ENCODE measurements around the gene PPFIA2.

DNA sequence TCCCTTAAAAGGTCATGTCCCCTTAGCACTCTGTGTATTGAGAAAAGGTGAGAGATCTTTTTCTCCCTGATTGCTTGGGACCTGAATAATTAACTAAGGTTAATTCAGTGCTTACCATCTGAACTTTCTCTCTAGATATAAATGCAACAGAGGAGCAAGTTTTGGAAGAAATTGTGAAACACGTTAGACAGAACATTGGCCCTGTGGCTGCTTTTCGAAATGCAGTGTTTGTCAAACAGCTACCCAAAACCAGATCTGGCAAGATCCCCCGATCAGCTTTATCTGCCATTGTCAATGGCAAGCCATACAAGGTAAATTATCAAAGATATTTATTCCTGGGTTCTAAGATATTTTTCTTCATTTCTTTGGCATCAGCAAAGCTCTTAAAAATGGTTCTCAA lies 505.8 kb downstream of the PPFIA2 start:
- TF ChIP-seq, protein P1, sequence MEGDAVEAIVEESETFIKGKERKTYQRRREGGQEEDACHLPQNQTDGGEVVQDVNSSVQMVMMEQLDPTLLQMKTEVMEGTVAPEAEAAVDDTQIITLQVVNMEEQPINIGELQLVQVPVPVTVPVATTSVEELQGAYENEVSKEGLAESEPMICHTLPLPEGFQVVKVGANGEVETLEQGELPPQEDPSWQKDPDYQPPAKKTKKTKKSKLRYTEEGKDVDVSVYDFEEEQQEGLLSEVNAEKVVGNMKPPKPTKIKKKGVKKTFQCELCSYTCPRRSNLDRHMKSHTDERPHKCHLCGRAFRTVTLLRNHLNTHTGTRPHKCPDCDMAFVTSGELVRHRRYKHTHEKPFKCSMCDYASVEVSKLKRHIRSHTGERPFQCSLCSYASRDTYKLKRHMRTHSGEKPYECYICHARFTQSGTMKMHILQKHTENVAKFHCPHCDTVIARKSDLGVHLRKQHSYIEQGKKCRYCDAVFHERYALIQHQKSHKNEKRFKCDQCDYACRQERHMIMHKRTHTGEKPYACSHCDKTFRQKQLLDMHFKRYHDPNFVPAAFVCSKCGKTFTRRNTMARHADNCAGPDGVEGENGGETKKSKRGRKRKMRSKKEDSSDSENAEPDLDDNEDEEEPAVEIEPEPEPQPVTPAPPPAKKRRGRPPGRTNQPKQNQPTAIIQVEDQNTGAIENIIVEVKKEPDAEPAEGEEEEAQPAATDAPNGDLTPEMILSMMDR (conservative IDR thresholded peaks at IDR 0.05; ENCODE audit: low read length): no peak
- TF ChIP-seq EZH2phosphoT487 (IDR thresholded peaks at IDR 0.05; ENCODE audit: borderline replicate concordance): no peak

All from Loucy (cell line).